Posterior cingulate gyrus (tissue), 11 donors: ENCODE data around the gene IFNA14.
"Not testable (repeated sequence)": the region's sequence is repeated elsewhere in the genome, so short reads cannot be mapped to it uniquely, and the experiment has no call there.

Experiments used
- DNase-seq, 10 donors: peaks; one replicate each; pipeline versions ENCODE4 v3.0.0 to v3.0.0-alpha.2; 2020 to 2021; ENCODE audit warnings: mixed read lengths in 3 of 10
- intact Hi-C: fragments of 100-400 bp; cut with DNase I; formaldehyde crosslinking; loops from one replicate; pipeline ENCODE4 v1.15.1; 2023

Gene IFNA14

GRCh38 chr9:21239911-21240310 lies at the start of gene IFNA14:
Gene IFNA14 (minus strand): TSS chr9:21240005. CDS start chr9:21239935, 70 bp downstream.
- DNase-seq: no peak
- intact Hi-C loops: loop anchor here (10.0 kb wide), 1 partner anchor 555 kb away; no protein-coding TSS in a partner anchor

- intact Hi-C loops: no loop called here
- peak in 1 of 10 donors; percentile 51 for DNase-seq
These were observed 47.5 kb upstream of the IFNA14 start for GRCh38 chr9:21287280-21287679.

- intact Hi-C loops: no loop called here
- DNase-seq: no peak
These were observed 46.9 kb upstream of the IFNA14 start for GRCh38 chr9:21286659-21287058.

GRCh38 chr9:21286099-21286498 lies 46.3 kb upstream of the IFNA14 start:
- intact Hi-C loops: no loop called here
- no peak for DNase-seq

GRCh38 chr9:21281275-21281674 lies 41.5 kb upstream of the IFNA14 start:
- DNase-seq: no peak
- intact Hi-C loops: no loop called here

GRCh38 chr9:21268347-21268657 lies 28.5 kb upstream of the IFNA14 start:
- intact Hi-C loops: no loop called here
- DNase-seq: no peak

GRCh38 chr9:21267485-21268346 lies 27.9 kb upstream of the IFNA14 start:
- DNase-seq: peak in 1 of 10 donors; percentile 36
- intact Hi-C loops: no loop called here

GRCh38 chr9:21266733-21267484 lies 27.1 kb upstream of the IFNA14 start:
- intact Hi-C loops: no loop called here
- no peak for DNase-seq

GRCh38 chr9:21265421-21266189 lies 25.8 kb upstream of the IFNA14 start:
- peak in 1 of 10 donors; percentile 46 for DNase-seq
- intact Hi-C loops: no loop called here

- no peak for DNase-seq
- intact Hi-C loops: no loop called here
These were observed 15.9 kb upstream of the IFNA14 start for GRCh38 chr9:21255538-21256212.

- intact Hi-C loops: loop anchor here (5.0 kb wide), 1 partner anchor 144 kb away; no protein-coding TSS in a partner anchor
These were observed 13.1 kb upstream of the IFNA14 start for GRCh38 chr9:21252721-21253547.

GRCh38 chr9:21251638-21252037 lies 11.8 kb upstream of the IFNA14 start:
- intact Hi-C loops: loop anchor here (5.0 kb wide), 1 partner anchor 146 kb away; no protein-coding TSS in a partner anchor
- no peak for DNase-seq

More at GRCh38 chr9:21252721-21253547, 13.1 kb upstream of the IFNA14 start:
- DNase-seq: peak in 7 of 10 donors; percentile 21 to 77 (median 25)

GRCh38 chr9:21251190-21251589 lies 11.4 kb upstream of the IFNA14 start:
- no peak for DNase-seq
- intact Hi-C loops: loop anchor here (5.0 kb wide), 1 partner anchor 146 kb away; no protein-coding TSS in a partner anchor

- intact Hi-C loops: no loop called here
These were observed 5.0 kb upstream of the IFNA14 start for GRCh38 chr9:21244836-21245235.

GRCh38 chr9:21236360-21236714 lies 3.5 kb downstream of the IFNA14 start:
- DNase-seq: not testable (repeated sequence)
- intact Hi-C loops: loop anchor here (10.0 kb wide), 1 partner anchor 558 kb away; no protein-coding TSS in a partner anchor

More at GRCh38 chr9:21244836-21245235, 5.0 kb upstream of the IFNA14 start:
- no peak for DNase-seq

- DNase-seq: peak in 5 of 10 donors; percentile 17 to 83 (median 23)
- intact Hi-C loops: loop anchor here (10.0 kb wide), 1 partner anchor 559 kb away; no protein-coding TSS in a partner anchor
These were observed 4.1 kb downstream of the IFNA14 start for GRCh38 chr9:21235468-21236359.

GRCh38 chr9:21234153-21234687 lies 5.6 kb downstream of the IFNA14 start:
- intact Hi-C loops: loop anchor here (10.0 kb wide), 1 partner anchor 561 kb away; no protein-coding TSS in a partner anchor

GRCh38 chr9:21233258-21233657 lies 6.5 kb downstream of the IFNA14 start:
- intact Hi-C loops: loop anchor here (10.0 kb wide), 1 partner anchor 562 kb away; no protein-coding TSS in a partner anchor
- no peak for DNase-seq

More at GRCh38 chr9:21234153-21234687, 5.6 kb downstream of the IFNA14 start:
- no peak for DNase-seq
